Measurements from ENCODE around the gene HABP2.

The HABP2 gene

GRCh38 chr10:113552701-113553100 lies at the start of gene HABP2:
Gene HABP2, plus strand, starts transcription at chr10:113553053. Its CDS starts 69 bp downstream, at chr10:113553122.
- no peak for DNase-seq

GRCh38 chr10:113503930-113504329 lies 48.9 kb upstream of the HABP2 start:
- no peak for DNase-seq

GRCh38 chr10:113504423-113504822 lies 48.4 kb upstream of the HABP2 start:
- DNase-seq, result no peak

GRCh38 chr10:113506476-113506875 lies 46.4 kb upstream of the HABP2 start:
- DNase-seq, result no peak

GRCh38 chr10:113511419-113511818 lies 41.4 kb upstream of the HABP2 start:
- no peak for DNase-seq

GRCh38 chr10:113515161-113515560 lies 37.7 kb upstream of the HABP2 start:
- DNase-seq, result no peak

- no peak for DNase-seq
Measured at GRCh38 chr10:113515601-113516000, 37.3 kb upstream of the HABP2 start.

GRCh38 chr10:113516061-113516460 lies 36.8 kb upstream of the HABP2 start:
- no peak for DNase-seq

GRCh38 chr10:113517165-113517900 lies 35.5 kb upstream of the HABP2 start:
- DNase-seq, result no peak

GRCh38 chr10:113517901-113518260 lies 35.0 kb upstream of the HABP2 start:
- DNase-seq, result no peak

- DNase-seq, result no peak
Measured at GRCh38 chr10:113518415-113518814, 34.4 kb upstream of the HABP2 start.

- DNase-seq, result no peak
Measured at GRCh38 chr10:113518816-113519591, 33.8 kb upstream of the HABP2 start.

- no peak for DNase-seq
Measured at GRCh38 chr10:113519681-113520115, 33.2 kb upstream of the HABP2 start.

GRCh38 chr10:113520261-113520660 lies 32.6 kb upstream of the HABP2 start:
- no peak for DNase-seq

GRCh38 chr10:113520690-113521474 lies 32.0 kb upstream of the HABP2 start:
- peak; percentile 19 to 34 for DNase-seq

- DNase-seq, result no peak
Measured at GRCh38 chr10:113521475-113521795, 31.4 kb upstream of the HABP2 start.

- no peak for DNase-seq
Measured at GRCh38 chr10:113522460-113522859, 30.4 kb upstream of the HABP2 start.

GRCh38 chr10:113523071-113523470 lies 29.8 kb upstream of the HABP2 start:
- DNase-seq, result no peak

- no peak for DNase-seq
Measured at GRCh38 chr10:113523628-113524027, 29.2 kb upstream of the HABP2 start.

GRCh38 chr10:113524120-113524519 lies 28.7 kb upstream of the HABP2 start:
- no peak for DNase-seq

- DNase-seq, result no peak
Measured at GRCh38 chr10:113524539-113525490, 28.0 kb upstream of the HABP2 start.

GRCh38 chr10:113525713-113526112 lies 27.1 kb upstream of the HABP2 start:
- no peak for DNase-seq

All from stimulated activated CD4-positive, alpha-beta T cell treated with anti-CD3 and anti-CD28 coated beads, Interleukin-2, amount 100 ng/mL, for 24 hours (primary cell).